ENCODE data around the gene CCDC91. TPM values are rescaled to one million over a fixed set of nuclear protein-coding genes. Genes with fewer than 3 reads are reported as not detected.
A peak's percentile ranks its signal among the peaks of the same experiment; 100 is the strongest.

CCDC91 gene, protein sequence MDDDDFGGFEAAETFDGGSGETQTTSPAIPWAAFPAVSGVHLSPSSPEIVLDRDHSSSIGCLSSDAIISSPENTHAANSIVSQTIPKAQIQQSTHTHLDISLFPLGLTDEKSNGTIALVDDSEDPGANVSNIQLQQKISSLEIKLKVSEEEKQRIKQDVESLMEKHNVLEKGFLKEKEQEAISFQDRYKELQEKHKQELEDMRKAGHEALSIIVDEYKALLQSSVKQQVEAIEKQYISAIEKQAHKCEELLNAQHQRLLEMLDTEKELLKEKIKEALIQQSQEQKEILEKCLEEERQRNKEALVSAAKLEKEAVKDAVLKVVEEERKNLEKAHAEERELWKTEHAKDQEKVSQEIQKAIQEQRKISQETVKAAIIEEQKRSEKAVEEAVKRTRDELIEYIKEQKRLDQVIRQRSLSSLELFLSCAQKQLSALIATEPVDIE
- total RNA-seq (10 to 100 TPM; 62.5 to 65.3 TPM), total RNA-seq (87.3 to 105 reads per million in 2 donors)

DNA sequence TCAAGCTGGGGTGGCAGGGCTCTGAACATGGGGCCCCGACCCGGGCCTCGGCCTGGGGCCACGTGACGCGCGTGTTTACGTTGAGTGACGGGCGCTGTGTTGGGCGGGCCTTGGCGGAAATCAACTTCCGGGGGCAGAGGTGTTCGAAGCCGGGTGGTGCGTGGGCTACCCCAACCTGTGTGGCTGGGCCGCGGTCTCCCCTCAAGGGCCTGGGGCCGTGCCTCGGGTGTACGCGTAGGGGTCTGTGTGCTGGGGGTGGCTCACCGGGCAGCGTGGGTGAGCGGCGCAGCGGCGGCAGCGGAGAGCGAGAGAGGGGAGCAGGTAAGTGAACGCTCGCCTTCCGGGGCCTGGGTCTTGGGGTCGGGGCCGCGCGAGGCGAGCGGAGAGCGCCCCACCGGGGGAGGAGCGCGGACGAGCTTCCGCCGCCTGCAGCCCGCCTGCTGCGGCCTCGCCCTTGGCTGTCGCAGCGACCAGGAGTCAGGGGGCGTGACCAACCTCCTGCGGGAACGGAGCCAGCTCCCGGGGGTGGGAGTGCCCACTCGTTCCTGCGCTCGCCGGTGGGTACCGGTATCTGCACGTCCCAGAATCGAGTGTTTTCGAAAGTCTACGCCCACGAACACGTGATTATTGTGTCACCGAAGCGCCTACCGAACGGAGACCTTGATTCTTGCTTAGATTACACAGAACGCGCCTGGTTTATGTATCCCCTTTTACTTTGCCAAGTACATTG is at the start of gene CCDC91:
TSS of gene CCDC91 (plus strand) at position 136 of the 730 bp plus-strand sequence. CDS start 66,760 bp downstream, outside the sequence.
- Mint-ChIP-seq H3K4me1 (peaks cover 28% of the 10 kb centered on the region), H3K4me3 (peak within 1 kb of the TSS; percentile 95), H3K27me3 (no peaks in the 10 kb centered on the region), H3K27ac (peak within 1 kb of the TSS; percentile 98), H3K36me3 (ENCODE audit: low read depth) (no peaks in the 10 kb centered on the region)
- DNase-seq (peak; percentile 85 to 90 (median 89)), ATAC-seq (peak; percentile 82)
- no peaks in the 10 kb centered on the region for H3K9me3 ChIP-seq (ENCODE audit: control insufficient read depth, low read length, poor library complexity, severe bottlenecking)

DNA sequence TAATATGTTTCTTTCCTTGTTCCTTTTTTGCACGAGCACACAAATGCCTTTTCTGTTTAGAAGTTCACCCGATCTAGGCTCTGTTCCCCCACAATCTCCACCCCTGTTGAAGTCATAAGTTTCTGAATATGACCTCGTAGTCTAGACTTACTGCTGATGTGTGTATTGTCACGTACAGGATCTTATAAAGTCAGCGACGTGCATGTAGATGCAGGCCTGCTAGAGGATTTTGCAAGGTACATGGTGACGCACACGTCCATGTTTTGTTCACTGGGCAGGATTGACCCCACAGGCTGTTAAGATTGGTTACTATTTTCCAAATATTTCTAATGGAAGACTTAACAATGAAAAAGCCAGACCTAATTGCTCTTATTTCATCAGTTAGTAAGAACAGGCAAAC is 46.2 kb upstream of the CCDC91 start:
- Mint-ChIP-seq H3K4me1 (no peaks in the 10 kb centered on the region), H3K27me3 (no peaks in the 10 kb centered on the region), H3K4me3 (no peak overlapping the region), H3K36me3 (ENCODE audit: low read depth) (no peaks in the 10 kb centered on the region), H3K27ac (no peak overlapping the region)
- ATAC-seq (no peak), DNase-seq (no peak)
- no peaks in the 10 kb centered on the region for H3K9me3 ChIP-seq (ENCODE audit: control insufficient read depth, low read length, poor library complexity, severe bottlenecking)

DNA sequence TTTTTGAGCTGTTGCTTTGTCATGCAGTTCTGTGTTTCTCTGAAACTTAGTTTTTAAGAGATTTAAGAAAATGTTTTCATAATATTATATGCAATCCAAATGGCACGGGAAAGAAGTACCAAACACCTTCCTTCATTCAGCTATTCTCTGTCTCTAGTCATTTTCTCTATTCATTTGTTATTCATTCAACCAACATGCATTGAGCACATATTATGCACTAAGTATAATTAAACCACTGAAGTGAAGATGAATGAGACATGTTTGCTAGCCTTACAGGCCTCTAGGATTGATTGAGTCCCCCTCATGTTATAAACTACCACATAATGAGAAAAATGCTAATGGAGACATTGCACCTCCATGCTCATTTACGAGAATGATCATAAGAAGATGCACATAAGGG is 45.7 kb upstream of the CCDC91 start:
- no peak overlapping the region for H3K27ac Mint-ChIP-seq
- H3K36me3 Mint-ChIP-seq (ENCODE audit: low read depth): no peaks in the 10 kb centered on the region
- DNase-seq (no peak), ATAC-seq (no peak)
- H3K4me3 Mint-ChIP-seq: no peak overlapping the region
- H3K4me1 Mint-ChIP-seq: no peaks in the 10 kb centered on the region
- H3K27me3 Mint-ChIP-seq: no peaks in the 10 kb centered on the region
- no peaks in the 10 kb centered on the region for H3K9me3 ChIP-seq (ENCODE audit: control insufficient read depth, low read length, poor library complexity, severe bottlenecking)

DNA sequence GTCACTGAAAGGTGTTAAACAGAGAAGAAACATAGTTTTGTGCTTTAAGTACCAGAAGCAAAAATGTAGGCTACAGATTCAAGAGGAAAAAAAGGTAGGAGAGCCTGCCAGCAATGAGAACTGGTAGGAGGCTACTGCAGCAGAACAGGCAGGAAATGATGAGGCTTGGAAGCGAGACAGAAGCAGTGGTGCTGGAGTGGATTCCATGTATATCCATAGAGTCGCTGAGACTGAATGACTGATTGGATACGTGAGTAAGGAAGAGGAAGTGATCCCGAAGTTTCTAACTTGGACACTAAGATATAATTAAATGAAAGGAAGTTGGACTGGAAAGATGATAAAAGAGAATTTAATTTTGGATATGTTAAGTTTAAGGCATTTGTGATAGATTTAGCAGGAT is 45.0 kb upstream of the CCDC91 start:
- H3K27me3 Mint-ChIP-seq: no peaks in the 10 kb centered on the region
- no peaks in the 10 kb centered on the region for H3K9me3 ChIP-seq (ENCODE audit: control insufficient read depth, low read length, poor library complexity, severe bottlenecking)
- no peak overlapping the region for H3K4me3 Mint-ChIP-seq
- H3K4me1 Mint-ChIP-seq: no peaks in the 10 kb centered on the region
- H3K36me3 Mint-ChIP-seq (ENCODE audit: low read depth): no peaks in the 10 kb centered on the region
- ATAC-seq (no peak), DNase-seq (no peak)
- no peak overlapping the region for H3K27ac Mint-ChIP-seq

DNA sequence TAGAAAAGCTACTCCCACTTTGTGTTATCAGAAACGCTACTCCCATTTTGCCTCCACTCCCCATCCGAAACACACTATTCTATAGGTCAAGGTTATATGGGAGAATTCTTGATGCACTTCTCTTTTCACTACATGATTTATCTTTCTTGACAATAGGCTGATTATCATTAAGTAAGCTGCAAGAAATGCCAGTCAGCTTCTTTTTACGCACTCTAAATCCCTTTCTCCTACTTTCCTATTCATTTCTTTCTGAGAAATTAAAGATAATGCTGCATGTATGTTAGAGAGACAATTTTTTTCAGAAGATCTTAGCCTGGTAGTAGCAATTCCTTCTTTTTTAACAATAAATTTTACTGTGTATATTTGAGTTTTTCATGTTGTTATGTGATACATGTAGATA is 41.0 kb upstream of the CCDC91 start:
- Mint-ChIP-seq H3K4me3 (no peak overlapping the region), H3K36me3 (ENCODE audit: low read depth) (no peaks in the 10 kb centered on the region), H3K27ac (no peak overlapping the region), H3K4me1 (no peaks in the 10 kb centered on the region), H3K27me3 (no peaks in the 10 kb centered on the region)
- DNase-seq (no peak), ATAC-seq (no peak)
- no peaks in the 10 kb centered on the region for H3K9me3 ChIP-seq (ENCODE audit: control insufficient read depth, low read length, poor library complexity, severe bottlenecking)

DNA sequence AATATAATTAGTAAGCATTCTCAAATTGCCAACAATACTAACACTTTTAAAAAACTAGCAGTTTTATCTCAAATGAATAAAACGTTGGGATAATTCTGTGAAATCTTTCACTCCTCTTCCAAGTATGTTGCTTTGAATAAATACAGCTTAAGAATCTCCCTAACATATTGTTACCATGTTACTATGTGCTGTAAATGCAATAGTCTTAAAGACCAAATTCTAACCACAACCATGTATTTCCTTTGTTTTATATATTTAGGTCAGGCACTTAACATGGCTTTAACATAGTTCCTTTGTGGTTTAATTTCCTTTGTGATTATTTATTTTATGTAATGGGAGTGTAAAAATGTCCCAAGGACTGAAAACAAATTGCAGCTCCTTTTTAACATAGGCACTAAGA is 33.9 kb upstream of the CCDC91 start:
- Mint-ChIP-seq H3K27me3 (no peaks in the 10 kb centered on the region), H3K27ac (no peak overlapping the region), H3K4me1 (peaks cover 11% of the 10 kb centered on the region), H3K36me3 (ENCODE audit: low read depth) (peaks cover 3% of the 10 kb centered on the region), H3K4me3 (no peak overlapping the region)
- H3K9me3 ChIP-seq (ENCODE audit: control insufficient read depth, low read length, poor library complexity, severe bottlenecking): no peaks in the 10 kb centered on the region
- ATAC-seq (peak; percentile 28), DNase-seq (no peak)

DNA sequence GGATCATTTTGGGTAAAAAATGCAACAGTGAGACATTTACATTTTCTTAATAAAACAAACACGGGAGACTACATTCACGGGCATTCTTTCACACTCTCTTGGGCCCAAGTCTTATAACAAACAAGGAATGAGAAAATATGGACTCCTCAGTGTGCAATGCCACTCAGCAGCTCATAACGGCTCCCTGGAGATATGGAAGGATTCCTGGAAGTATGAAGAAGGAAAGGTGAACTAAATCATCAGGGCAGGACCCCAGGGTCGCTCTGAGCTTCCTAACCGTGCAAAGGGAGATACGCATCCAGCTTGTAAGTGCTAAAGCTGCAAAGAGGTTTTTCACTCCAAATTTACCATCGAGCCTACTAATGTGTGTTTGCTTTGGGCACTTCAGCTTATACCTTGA is 33.5 kb upstream of the CCDC91 start:
- H3K27ac Mint-ChIP-seq: no peak overlapping the region

DNA sequence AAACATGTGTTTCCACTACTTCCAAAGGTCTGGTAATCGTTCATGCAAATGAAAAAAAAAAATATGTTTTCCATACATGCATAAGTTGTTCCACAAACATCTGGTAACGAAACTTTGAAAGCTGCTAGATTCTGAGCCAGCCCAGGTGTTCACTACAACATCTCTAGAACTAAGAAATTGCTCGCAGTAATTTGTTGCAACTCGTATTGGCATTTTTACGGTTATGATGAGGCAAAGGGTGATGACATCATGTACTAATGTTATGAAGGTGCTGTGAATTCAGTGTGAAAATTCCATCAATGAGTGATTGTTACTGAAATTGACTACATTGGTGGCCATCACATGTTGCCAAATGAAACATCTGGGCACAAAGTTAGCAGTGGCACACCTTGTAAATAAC is 31.9 kb upstream of the CCDC91 start:
- H3K27ac Mint-ChIP-seq: no peak overlapping the region
- peaks cover 3% of the 10 kb centered on the region for H3K36me3 Mint-ChIP-seq (ENCODE audit: low read depth)
- peaks cover 11% of the 10 kb centered on the region for H3K4me1 Mint-ChIP-seq
- no peak for ATAC-seq
- no peak overlapping the region for H3K4me3 Mint-ChIP-seq
- no peaks in the 10 kb centered on the region for H3K9me3 ChIP-seq (ENCODE audit: control insufficient read depth, low read length, poor library complexity, severe bottlenecking)
- H3K27me3 Mint-ChIP-seq: no peaks in the 10 kb centered on the region
- DNase-seq: no peak

More for the DNA sequence above, 33.5 kb upstream of the CCDC91 start:
- no peak for ATAC-seq
- H3K9me3 ChIP-seq (ENCODE audit: control insufficient read depth, low read length, poor library complexity, severe bottlenecking): no peaks in the 10 kb centered on the region
- H3K36me3 Mint-ChIP-seq (ENCODE audit: low read depth): peaks cover 3% of the 10 kb centered on the region
- H3K4me3 Mint-ChIP-seq: peak overlapping the region; percentile 15
- no peaks in the 10 kb centered on the region for H3K27me3 Mint-ChIP-seq
- DNase-seq: no peak
- H3K4me1 Mint-ChIP-seq: peaks cover 11% of the 10 kb centered on the region

DNA sequence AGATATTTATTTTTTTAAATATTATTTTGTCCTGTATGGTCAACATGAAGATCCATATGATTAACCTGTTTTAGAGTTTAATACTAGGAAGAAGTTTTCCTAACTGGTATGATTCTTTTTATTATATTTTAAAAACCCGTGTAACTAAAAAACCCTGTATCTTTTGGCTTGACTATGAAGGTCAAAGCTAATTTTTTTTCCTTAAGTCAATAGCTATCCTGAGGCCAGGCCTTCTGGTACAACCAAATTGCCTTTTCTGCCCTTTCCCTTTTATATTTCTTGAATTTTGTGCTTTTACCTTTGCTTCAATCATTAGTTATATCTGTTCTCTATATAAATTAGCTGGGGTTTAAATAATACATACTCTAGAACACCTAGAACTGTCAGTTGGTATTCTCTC is 30.6 kb upstream of the CCDC91 start:
- H3K9me3 ChIP-seq (ENCODE audit: control insufficient read depth, low read length, poor library complexity, severe bottlenecking): no peaks in the 10 kb centered on the region
- Mint-ChIP-seq H3K4me1 (peaks cover 13% of the 10 kb centered on the region), H3K27ac (no peak overlapping the region), H3K36me3 (ENCODE audit: low read depth) (peaks cover 3% of the 10 kb centered on the region), H3K27me3 (no peaks in the 10 kb centered on the region), H3K4me3 (no peak overlapping the region)
- no peak for ATAC-seq
- no peak for DNase-seq

DNA sequence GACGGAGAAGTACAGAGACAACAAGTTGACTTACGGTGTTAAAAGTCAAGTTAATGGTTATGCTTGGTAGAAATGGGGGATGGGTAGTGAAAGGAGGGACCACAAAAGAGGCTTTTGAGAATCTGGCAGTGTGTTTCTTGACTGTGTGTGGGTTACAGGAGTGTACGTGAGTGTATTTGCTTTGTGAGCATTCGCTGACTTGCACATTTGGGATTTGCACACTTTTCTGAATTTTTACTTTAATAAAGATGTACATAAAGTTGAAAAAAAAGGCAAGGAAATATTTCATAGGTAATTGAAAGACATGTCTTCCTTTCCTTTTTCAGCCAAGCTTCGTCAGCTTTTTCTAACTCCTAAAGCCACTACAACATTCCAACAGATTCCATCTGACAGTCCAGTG is 28.6 kb upstream of the CCDC91 start:
- peaks cover 3% of the 10 kb centered on the region for H3K36me3 Mint-ChIP-seq (ENCODE audit: low read depth)
- H3K4me1 Mint-ChIP-seq: peaks cover 6% of the 10 kb centered on the region
- ATAC-seq (no peak), DNase-seq (no peak)
- no peak overlapping the region for H3K27ac Mint-ChIP-seq
- H3K4me3 Mint-ChIP-seq: no peak overlapping the region
- no peaks in the 10 kb centered on the region for H3K9me3 ChIP-seq (ENCODE audit: control insufficient read depth, low read length, poor library complexity, severe bottlenecking)
- no peaks in the 10 kb centered on the region for H3K27me3 Mint-ChIP-seq

DNA sequence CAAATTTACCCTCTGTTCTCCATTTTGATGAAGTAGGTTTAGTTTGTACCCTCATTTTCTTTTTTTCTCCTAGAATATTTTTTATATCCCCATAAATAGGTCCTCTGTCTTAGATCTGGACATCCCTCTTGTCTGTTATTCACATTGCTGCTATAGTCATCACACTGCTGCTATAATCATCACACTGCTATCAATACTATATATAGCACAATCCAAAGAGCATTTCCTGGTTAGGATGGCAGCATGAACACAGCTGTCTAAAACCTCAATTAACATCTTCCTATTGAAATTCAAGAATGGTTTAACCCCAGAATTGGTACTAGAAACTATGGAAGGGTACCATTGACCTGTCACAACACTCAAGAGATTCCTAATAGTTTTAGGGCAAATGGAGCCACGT is 27.6 kb upstream of the CCDC91 start:
- H3K9me3 ChIP-seq (ENCODE audit: control insufficient read depth, low read length, poor library complexity, severe bottlenecking): no peaks in the 10 kb centered on the region
- H3K27ac Mint-ChIP-seq: no peak overlapping the region
- DNase-seq (no peak), ATAC-seq (no peak)
- peaks cover 2% of the 10 kb centered on the region for H3K4me1 Mint-ChIP-seq
- H3K36me3 Mint-ChIP-seq (ENCODE audit: low read depth): peaks cover 3% of the 10 kb centered on the region
- H3K4me3 Mint-ChIP-seq: no peak overlapping the region
- no peaks in the 10 kb centered on the region for H3K27me3 Mint-ChIP-seq

DNA sequence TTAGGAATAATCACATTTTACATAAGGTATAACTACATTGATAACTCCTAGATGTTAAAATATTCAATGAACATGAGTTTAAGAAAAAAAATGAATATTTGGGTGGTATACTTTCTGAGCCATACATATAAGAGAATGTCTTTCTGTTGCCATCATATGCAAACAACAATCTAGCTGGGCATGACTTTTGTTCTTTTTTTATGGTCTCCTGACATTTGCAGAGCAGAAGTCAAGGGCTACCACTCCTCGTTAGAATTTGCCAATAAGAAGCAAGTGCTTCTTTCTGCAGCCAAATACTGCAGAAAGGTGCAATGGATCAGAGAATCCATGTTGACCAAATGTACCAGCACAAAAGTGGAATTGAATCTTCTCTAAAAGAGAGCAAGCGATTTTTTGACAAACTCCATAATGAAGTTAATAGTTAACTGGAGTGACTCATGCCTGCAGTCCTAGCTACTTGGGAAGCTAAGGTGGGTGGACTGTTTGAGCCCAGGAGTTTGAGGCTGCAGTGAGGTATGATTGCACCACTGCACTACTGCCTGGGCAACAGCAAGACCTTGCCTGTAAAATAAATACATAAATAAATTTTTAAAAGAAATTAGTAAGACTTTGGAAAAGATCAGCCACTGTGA is 25.5 kb upstream of the CCDC91 start:
- H3K9me3 ChIP-seq (ENCODE audit: control insufficient read depth, low read length, poor library complexity, severe bottlenecking): no peaks in the 10 kb centered on the region
- Mint-ChIP-seq H3K36me3 (ENCODE audit: low read depth) (peaks cover 3% of the 10 kb centered on the region), H3K4me3 (no peak overlapping the region), H3K27me3 (no peaks in the 10 kb centered on the region), H3K27ac (no peak overlapping the region), H3K4me1 (peaks cover 2% of the 10 kb centered on the region)
- ATAC-seq (no peak), DNase-seq (no peak)

DNA sequence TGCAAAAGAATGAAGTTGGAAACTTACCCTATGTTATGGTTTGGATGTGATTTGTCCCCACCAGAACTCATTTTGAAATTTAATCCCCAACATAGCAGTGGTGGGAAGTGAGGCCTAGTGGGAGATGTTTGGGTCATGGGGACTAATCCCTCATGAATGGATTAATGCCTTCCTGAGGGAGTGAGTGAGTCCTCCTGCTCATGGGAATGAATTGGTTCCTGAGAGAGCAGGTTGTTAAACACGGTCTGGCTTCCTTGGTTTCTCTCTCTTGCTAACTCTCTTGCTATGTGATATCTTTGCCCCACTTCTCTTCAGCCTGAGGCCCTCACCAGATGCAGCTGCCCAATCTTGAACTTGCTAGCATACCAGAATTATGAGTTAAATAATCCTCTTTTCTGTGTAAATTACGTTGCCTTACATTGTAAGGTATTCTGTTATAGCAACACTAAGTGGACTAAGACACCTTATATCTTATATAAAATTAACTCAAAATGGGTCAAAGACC is 22.2 kb upstream of the CCDC91 start:
- no peak for ATAC-seq
- no peak overlapping the region for H3K27ac Mint-ChIP-seq
- no peak overlapping the region for H3K4me3 Mint-ChIP-seq
- no peaks in the 10 kb centered on the region for H3K9me3 ChIP-seq (ENCODE audit: control insufficient read depth, low read length, poor library complexity, severe bottlenecking)
- H3K4me1 Mint-ChIP-seq: peaks cover 9% of the 10 kb centered on the region
- H3K27me3 Mint-ChIP-seq: no peaks in the 10 kb centered on the region
- no peak for DNase-seq
- H3K36me3 Mint-ChIP-seq (ENCODE audit: low read depth): no peaks in the 10 kb centered on the region
